ENCODE data around the gene GSTK1.

DNA sequence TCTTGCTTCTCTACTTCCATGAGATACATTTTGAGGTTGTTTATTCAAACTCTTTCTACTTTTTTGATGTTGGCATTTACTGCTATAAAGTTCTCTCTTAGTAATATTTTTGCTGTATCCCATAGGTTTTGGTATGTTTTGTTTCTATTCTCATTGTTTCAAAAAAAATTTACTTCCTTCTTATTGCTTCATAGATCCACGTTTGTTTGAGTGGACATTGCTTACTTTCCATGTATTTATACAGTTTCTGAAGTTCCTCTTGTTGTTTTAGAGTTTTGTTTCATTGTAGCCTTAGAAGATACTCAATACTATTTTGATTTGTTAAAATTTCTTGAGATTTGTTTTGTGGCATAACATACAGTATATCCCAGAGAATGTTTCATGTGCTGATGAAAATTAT is 27.7 kb upstream of the GSTK1 start:
- TF ChIP-seq, protein P1, sequence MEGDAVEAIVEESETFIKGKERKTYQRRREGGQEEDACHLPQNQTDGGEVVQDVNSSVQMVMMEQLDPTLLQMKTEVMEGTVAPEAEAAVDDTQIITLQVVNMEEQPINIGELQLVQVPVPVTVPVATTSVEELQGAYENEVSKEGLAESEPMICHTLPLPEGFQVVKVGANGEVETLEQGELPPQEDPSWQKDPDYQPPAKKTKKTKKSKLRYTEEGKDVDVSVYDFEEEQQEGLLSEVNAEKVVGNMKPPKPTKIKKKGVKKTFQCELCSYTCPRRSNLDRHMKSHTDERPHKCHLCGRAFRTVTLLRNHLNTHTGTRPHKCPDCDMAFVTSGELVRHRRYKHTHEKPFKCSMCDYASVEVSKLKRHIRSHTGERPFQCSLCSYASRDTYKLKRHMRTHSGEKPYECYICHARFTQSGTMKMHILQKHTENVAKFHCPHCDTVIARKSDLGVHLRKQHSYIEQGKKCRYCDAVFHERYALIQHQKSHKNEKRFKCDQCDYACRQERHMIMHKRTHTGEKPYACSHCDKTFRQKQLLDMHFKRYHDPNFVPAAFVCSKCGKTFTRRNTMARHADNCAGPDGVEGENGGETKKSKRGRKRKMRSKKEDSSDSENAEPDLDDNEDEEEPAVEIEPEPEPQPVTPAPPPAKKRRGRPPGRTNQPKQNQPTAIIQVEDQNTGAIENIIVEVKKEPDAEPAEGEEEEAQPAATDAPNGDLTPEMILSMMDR (optimal IDR thresholded peaks at IDR 0.05 in 1 of 3, IDR thresholded peaks at IDR 0.05 in 1 of 3, conservative IDR thresholded peaks at IDR 0.05 in 1 of 3; ENCODE audit: extremely low read depth in 1 of 3, insufficient read depth in 2 of 3, low read length in 3 of 3) = no peak
- TF ChIP-seq EZH2 (IDR thresholded peaks at IDR 0.05; ENCODE audit: low read length) = no peak
